SK-MEL-5 (cell line): ENCODE measurements around the gene ARPC5. TPM values are rescaled to one million over a fixed set of nuclear protein-coding genes. Genes with fewer than 3 reads are reported as not detected.
"Not testable (repeated sequence)": the region's sequence is repeated elsewhere in the genome, so short reads cannot be mapped to it uniquely, and the experiment has no call there.

Experiments used
- DNase-seq: peaks from one replicate; pipeline ENCODE4 v3.0.0-alpha.2; 2016; ENCODE audit warnings: low read depth, low spot score
- in situ Hi-C: cut with HindIII; loops from 2 replicates; pipeline ENCODE4 v1.10.0; 2016; ENCODE audit warnings: low sequenced_read_pairs, high pct_unique_total_duplicates, low pct_unique_long_range_greater_than_20kb
- total RNA-seq: library from RNA; depleted of rRNA; stranded (reverse); fragments of >200 nt; shearing (Covaris generic); gene quantifications from 2 replicates; pipeline ENCODE4 v1.2.3, GENCODE V29; 2014

ARPC5 gene
- total RNA-seq, 1 experiment from 2014 or later, result 190 TPM

DNA sequence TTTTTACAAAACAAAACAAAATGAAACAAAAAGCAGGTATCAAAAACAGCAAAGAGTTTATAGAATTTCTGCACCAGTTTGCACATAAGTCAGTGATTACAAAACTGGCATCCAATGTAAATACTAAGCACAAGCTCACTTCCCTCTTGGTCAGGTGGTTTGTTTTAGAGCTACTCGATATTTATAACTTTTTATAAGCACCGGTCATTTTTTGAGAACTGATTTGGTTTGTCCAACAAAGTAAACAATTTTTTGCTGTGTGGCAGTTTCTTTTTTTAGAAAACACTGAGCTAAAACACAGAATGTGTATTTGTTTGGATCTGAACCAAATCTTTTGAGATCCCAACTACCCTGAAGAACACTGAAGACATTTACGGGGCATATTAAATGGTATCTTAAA is 9.3 kb downstream of the ARPC5 start:
- in situ Hi-C loops, DNase-seq: not testable (repeated sequence)

DNA sequence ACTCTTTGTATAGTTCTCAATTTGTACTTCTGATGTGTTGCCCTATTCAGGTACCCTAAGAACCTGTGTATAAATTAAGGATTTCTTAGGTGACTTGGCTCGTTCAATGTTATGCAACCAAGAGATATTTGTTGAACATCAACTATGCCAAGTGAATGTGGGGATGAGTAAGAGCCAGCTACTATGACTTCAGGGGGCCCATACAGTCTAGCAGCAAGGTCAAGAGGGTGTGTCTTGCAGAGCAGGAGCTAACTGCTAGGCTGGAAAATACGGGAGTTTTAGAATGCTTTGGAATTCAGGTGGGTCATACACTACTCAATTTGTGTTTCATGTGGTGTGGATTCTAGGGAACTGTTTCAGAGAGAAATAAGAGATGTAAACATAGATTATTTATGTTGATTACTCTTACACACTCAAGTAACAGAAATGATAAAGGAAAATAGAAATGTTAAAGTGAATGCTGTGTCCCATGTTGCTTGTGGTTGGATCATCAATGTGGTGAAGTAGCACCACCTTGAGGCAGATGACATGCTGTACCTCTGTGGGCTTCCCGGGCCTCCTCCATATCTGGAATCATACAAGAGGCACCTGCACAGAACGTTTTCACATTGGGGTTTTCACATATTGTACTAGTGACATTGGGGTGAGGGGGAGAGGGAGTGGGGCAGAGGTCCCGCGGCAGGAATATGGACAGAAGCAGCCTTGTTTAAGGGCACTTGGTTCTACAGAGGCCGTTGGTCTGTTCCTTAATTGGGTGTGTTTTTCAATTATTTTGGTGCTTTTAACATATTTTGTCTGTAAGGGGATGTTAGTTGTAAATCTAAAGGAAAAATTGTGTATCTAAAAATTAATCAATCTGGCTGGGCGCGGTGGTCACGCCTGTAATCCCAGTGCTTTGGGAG is 12.4 kb downstream of the ARPC5 start:
- in situ Hi-C loops, result no loop called here

DNA sequence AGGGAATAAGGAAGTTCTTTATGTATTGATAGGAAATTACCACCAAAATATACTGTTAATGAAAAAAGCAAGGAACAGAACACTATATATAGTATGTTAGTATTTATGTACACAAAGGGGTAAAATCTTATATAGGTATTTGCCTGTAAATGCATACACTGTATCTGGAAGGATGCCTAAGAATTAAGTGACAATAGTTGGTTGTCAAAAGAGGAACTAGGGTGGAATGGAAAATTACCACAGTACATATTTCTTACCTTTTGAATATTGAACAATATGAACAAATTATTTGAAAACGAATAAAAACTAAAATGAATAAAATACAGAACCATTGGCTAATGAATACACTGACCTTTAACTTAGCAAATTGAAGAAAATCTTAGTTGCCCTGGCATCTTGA is 13.6 kb downstream of the ARPC5 start:
- DNase-seq, result no peak
- in situ Hi-C loops, result no loop called here

More for the DNA sequence above, 12.4 kb downstream of the ARPC5 start:
- peak; percentile 75 for DNase-seq

DNA sequence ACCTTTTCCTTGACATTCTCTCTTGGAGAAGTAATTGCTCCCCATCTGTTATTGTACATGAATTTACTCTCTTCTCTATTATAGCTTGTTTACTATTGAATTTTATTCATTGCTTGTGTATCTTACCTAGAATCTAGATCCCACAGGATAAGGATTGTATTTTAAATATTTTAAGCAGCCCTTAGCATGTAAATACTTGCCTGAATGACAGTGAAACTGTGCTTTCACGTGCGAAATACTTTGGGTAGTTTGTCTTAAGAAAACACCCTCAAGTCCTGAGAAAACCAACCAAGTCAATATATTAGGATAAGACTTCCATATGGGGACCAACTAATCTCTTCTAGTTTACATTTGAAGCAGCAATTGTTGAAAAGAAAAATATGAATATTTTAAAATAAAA is 15.3 kb downstream of the ARPC5 start:
- in situ Hi-C loops, result no loop called here
- no peak for DNase-seq

DNA sequence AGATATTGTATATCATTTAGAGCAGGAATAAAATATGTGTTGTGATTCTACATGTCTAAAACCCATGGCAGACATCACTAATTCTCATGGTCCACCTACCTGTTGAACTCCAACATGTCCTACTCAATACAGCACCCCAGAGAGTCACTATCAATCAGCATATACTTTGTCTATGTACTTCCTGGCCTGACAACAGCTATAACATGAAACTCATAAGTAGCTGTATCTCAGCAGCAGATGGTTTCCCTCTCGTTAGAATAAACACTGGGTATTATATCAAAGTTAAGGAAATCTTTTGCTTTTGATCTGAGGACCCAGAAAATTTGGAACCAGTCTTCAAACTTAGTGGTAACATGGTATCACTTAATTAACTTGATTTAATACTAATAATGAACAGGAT is 15.8 kb downstream of the ARPC5 start:
- DNase-seq, result no peak
- in situ Hi-C loops, result no loop called here

DNA sequence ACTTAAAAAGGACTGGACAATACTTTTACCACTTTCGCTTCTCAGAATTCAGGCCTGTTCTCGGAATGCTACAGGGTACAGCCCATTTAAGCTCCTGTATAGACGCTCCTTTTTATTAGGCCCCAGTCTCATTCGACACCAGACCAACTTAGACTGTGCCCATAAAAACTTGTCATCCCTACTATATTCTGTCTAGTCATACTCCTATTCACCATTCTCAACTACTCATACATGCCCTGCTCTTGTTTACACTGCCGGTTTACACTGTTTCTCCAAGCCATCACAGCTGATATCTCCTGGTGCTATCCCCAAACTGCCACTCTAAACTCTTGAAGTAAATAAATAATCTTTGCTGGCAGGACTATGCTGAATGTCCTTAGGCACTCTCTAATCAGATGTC is 17.4 kb downstream of the ARPC5 start:
- in situ Hi-C loops, DNase-seq: not testable (repeated sequence)

DNA sequence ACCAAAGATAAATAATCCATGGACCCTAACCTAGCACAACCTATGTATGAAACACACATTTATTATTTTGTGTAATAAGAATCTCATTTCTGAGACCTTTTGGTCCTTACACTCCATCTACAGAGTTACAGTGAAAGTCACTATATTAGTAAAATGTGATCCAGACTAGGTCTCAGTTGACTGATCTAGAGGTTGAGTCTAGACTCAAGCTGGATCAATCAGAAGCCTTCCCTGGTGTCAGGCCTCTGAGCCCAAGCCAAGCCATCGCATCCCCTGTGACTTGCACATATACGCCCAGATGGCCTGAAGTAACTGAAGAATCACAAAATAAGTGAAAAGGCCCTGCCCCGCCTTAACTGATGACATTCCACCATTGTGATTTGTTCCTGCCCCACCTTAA is 22.6 kb downstream of the ARPC5 start:
- DNase-seq, in situ Hi-C loops: not testable (repeated sequence)

DNA sequence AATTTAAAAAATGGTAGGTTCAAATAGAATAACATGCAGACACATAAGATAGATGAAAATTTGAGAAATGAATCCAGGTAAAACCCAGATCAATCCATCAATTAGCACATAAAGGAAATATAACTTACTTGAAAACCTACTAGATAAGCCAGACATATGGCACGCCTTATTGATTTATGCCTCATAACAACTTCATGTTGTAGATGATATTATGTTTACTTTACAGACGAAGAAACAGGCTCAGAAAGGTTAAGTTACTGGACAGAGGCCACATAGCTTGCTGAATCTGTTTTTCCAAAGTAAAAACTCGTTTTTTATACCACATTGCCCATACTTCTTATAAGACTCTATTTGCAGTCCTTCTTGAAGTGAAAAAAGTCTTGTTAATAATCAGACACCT is 23.2 kb downstream of the ARPC5 start:
- in situ Hi-C loops, result no loop called here
- DNase-seq, result no peak

DNA sequence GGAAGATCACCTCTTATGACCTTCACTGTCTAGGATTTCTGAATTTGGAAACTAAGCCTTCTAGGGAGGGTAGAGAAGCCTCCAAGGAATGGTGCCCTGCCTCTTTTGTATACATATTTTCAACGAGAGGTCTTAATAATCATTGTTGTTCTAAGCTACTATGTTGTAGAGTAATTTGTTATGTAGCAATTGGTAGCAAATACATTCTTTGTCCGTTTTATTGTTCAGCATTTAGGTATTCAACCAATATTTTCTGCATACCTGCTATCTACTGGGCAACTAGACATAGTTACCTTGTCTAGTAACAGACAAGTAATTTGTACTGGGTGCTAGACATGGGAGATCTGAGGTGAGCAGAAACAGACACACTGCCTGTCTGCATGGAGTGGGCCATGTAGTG is 24.6 kb downstream of the ARPC5 start:
- no peak for DNase-seq
- in situ Hi-C loops, result no loop called here

DNA sequence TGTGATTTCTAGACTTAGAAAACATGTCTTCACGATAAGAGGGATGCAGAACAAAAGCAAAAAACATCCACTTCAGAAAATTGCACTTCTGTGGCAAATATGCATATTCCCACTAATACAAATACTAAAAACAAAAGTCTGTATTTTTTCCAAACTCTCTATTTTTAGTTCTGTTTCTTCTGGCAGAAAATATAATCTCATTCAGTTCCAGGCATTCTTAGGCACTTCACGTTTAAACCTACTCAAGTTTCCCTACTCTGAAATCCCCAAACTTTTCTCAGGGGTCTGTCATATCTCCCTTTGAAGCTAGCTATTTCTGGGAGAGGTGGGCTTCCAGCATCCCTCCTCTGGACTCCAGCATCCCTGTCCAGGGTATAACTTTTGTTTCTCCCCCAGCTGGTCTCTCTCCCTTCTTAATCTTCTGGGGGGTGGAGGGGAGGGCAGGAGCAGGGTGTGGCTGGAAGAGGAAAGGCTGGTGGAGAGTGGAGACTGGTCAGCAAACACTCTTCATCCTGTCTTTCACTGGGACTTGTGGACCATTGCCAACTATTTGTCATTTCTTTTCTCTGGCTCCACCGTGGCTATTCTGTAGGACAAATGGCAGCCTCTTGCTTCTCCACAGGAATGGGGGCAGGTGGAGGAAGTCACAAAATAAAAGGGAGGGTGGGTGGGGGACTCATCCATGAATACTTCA is 25.7 kb downstream of the ARPC5 start:
- DNase-seq, result no peak
- in situ Hi-C loops, result no loop called here

DNA sequence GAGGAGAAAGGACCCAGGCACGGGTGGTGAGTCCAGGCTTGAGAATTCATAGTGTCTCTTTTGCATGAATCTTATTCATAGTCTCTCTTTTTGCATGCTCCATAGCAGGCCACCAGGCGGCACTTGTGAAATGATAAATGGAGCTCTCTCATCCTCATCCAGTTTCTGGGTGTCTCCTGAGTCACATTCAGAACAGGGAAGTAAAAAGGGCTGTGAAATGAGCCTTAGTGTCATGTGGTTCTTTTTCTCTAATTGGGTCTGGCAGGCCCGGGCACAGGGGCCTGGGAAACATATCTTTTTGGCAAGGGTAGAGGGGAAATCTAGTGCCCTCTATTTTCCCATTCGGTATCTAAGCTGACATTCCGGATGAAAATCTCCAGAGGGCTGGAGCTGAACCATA is 26.3 kb downstream of the ARPC5 start:
- in situ Hi-C loops, result no loop called here
- DNase-seq, result peak; percentile 68

DNA sequence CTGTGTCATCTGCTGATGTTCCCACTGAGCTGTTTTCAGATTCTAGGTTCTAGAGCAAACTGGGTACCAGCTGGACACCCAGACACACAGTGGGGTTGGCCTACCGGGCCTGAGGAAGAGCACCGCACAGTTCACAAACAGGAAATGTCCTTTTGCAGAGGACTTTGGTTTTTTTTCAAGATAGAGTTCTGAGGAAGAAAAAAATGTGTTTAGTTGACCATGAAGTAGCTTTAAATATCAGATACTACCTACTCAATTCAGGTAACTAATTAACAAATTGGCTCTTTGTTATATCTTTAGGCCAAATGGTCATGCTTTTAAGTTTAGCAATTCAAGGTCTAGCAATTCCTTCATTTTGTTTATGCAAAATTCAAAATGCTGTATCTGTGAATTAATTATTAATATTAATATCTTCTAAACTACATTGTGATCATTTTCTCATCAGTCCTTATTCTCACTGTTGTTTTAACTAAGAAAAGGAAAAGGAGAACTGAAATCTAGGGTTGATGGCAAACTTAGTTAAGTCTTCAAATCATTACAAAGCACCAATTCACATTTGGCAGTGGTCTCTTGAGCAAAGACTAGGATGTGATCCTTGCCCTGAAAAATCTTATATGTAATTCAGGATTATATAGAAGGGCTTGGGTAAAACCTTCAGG is 28.1 kb downstream of the ARPC5 start:
- in situ Hi-C loops, result no loop called here
- no peak for DNase-seq

DNA sequence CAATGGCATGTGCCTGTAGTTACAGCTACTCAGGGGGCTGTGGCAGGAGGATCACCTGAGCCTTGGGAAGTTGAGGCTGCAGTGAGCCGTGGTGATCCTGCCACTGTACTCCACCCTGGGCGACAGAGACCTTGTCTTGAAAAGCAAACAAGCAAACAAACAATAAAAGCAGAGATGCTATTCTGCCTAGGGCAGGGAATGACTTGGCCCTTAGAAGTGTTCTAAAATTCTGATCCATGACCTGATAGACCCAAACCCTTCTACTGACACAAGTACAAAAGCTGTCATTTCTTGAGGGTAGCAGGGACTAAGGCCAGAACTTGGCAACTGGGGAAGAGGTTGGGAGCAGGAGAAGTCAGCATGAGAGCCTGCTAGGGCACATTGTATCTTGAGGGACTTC is 29.7 kb downstream of the ARPC5 start:
- DNase-seq, result no peak
- in situ Hi-C loops, result no loop called here

DNA sequence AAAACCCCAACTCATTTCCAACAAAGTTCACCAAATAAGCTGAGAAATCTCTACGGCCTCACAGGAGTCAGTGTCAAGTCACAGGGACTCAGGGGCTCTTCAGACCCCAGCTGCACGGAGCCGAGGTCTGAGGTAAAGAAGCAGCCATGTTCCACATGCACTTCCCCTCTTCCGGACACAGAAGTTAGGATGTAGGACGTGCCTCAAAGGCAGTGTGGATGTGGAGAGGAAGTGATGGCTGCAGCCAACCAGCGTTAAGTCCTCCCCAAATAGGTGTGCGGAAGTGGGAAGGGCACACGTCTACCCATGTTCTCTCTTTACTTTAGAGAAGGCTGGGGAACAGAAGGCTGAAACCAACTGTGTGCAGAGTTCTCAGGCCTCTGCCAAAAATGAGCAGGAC is 30.8 kb downstream of the ARPC5 start:
- DNase-seq, result no peak
- in situ Hi-C loops, result no loop called here

DNA sequence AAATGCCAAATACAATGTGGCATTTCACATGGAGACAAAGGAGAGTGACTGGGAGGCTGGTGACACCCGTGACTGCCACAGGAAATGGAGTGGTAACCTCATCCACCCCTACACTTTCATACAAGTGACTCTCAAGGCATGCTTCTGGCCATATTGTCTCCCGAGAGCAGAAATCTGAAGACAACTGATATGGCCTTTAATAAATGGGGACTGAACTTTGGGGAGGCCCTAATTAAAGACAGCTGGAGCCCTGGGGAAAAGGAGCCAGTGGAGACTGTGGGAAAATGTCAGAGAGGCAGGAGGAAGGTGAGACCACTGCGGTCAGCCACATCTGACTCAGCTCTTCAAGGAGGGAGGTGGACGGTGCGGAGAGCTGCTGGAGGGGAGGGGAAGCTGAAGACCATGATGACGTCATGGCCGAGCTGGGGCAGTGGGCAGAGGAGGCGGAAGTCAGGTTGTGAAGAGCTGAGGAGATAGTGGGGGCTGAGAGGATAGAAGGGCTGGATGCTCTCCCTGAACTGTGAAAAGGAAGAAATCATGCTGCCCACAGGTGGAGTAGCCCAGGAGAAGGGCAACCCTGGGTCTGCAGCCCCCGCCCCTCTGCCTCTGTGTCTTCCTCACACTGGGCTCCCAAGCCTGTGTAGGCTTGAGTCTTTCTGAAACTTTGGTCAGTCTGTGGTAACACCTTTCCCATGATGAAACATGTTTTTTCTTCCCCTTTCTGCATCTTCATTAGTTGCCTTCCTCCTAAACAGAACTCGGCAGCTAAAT is 31.4 kb downstream of the ARPC5 start:
- DNase-seq, result no peak
- in situ Hi-C loops, result no loop called here

DNA sequence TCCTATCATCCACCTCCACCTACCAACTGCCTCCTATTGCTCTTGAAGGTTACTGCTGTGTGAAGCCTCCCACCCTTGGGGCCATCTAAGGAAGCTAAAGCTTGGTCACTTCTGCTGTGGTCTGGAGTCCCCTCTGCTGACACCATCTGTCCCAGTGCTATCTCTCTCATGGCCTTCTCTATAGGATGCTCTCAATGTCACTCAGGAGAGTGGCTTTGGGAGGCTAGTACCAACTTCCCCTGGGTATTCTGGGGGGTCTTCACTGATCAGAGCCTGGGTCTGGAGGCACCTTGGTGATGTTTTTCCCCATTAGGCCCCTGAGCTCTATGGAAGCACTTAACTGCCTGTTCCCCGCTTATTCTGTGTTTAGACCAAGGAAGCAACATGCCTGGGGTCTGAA is 33.1 kb downstream of the ARPC5 start:
- no peak for DNase-seq
- in situ Hi-C loops, result no loop called here

DNA sequence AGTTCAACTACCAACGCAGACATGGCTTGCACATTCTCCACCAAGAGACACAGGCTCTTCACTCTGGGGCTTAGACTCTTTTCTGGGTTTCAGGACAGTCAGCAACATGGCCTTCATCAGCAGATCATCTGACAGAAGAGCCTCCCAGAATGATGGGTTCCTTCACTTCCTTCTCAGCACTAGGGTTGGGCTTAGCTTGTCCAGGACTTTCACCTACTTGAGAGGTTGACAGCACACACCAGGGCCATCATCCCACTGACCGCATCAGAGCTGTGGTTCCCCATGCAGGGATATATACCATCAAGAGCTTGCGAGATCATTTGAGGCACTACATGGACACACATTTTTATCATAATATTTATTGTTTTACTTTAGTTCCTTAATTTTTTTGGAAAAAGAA is 34.9 kb downstream of the ARPC5 start:
- in situ Hi-C loops, result no loop called here
- DNase-seq, result no peak

DNA sequence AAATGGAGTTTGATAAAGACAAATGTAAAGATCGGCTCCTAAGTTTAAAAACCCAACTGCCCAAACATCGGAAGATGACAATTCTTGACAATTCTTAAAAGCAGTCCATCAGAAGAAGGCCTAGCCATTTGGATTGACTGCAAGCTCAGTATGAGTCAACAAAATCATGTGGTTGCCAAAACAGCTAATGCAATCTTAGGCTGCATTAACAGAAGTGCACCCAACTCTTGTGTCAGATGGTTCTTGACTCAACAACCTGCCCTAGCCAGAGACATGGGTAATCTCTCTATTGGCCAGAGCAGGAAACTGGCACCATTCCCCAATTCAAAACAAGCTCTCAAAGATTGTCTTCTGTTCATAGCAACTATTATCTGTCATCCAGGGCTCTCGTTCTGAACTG is 35.4 kb downstream of the ARPC5 start:
- DNase-seq, result peak; percentile 38
- in situ Hi-C loops, result no loop called here
